Measurements from ENCODE around the gene GHITM. TPM values are rescaled to one million over a fixed set of nuclear protein-coding genes. Genes with fewer than 3 reads are reported as not detected.

GHITM gene
- total RNA-seq, 1 donor from 2014 or later, result 276 TPM

GRCh38 chr10:84194424-84195043 is 55.2 kb downstream of the GHITM start, which contains the start of gene CDHR1:
TSS of gene CDHR1 (plus strand) at chr10:84194537. CDS start at chr10:84194761, 224 bp downstream.
- H3K36me3 ChIP-seq (ENCODE audit: control insufficient read depth, insufficient read depth, low read length), result no peaks in the 10 kb centered on the region
- DNase-seq (ENCODE audit: low read depth), result no peak
- H3K27me3 ChIP-seq (ENCODE audit: control insufficient read depth, insufficient read depth, low read length), result peaks cover 29% of the 10 kb centered on the region
- TF ChIP-seq CTCF (IDR thresholded peaks at IDR 0.05; ENCODE audit: insufficient read depth, low read length, poor library complexity, severe bottlenecking), result no peak
- peak within 1 kb of the TSS; percentile 30 for H3K4me3 ChIP-seq (ENCODE audit: low read depth, low read length)

- no peak for DNase-seq (ENCODE audit: low read depth)
- Histone ChIP-seq H3K27me3 (ENCODE audit: control insufficient read depth, insufficient read depth, low read length) (peaks cover 29% of the 10 kb centered on the region), H3K4me3 (ENCODE audit: low read depth, low read length) (peak overlapping the region; percentile 30), H3K36me3 (ENCODE audit: control insufficient read depth, insufficient read depth, low read length) (no peaks in the 10 kb centered on the region)
- no peak for TF ChIP-seq CTCF (IDR thresholded peaks at IDR 0.05; ENCODE audit: insufficient read depth, low read length, poor library complexity, severe bottlenecking)
Observed at GRCh38 chr10:84195044-84195830, 55.9 kb downstream of the GHITM start.

- Histone ChIP-seq H3K4me3 (ENCODE audit: low read depth, low read length) (no peak overlapping the region), H3K27me3 (ENCODE audit: control insufficient read depth, insufficient read depth, low read length) (peaks cover 29% of the 10 kb centered on the region), H3K36me3 (ENCODE audit: control insufficient read depth, insufficient read depth, low read length) (no peaks in the 10 kb centered on the region)
- no peak for DNase-seq (ENCODE audit: low read depth)
- no peak for TF ChIP-seq CTCF (IDR thresholded peaks at IDR 0.05; ENCODE audit: insufficient read depth, low read length, poor library complexity, severe bottlenecking)
Observed at GRCh38 chr10:84196083-84196482, 56.8 kb downstream of the GHITM start.

- Histone ChIP-seq H3K4me3 (ENCODE audit: low read depth, low read length) (no peak overlapping the region), H3K36me3 (ENCODE audit: control insufficient read depth, insufficient read depth, low read length) (no peaks in the 10 kb centered on the region), H3K27me3 (ENCODE audit: control insufficient read depth, insufficient read depth, low read length) (peaks cover 29% of the 10 kb centered on the region)
- TF ChIP-seq CTCF (IDR thresholded peaks at IDR 0.05; ENCODE audit: insufficient read depth, low read length, poor library complexity, severe bottlenecking), result no peak
- DNase-seq (ENCODE audit: low read depth), result no peak
Observed at GRCh38 chr10:84196941-84197340, 57.6 kb downstream of the GHITM start.

- Histone ChIP-seq H3K4me3 (ENCODE audit: low read depth, low read length) (no peak overlapping the region), H3K36me3 (ENCODE audit: control insufficient read depth, insufficient read depth, low read length) (no peaks in the 10 kb centered on the region), H3K27me3 (ENCODE audit: control insufficient read depth, insufficient read depth, low read length) (peaks cover 29% of the 10 kb centered on the region)
- DNase-seq (ENCODE audit: low read depth), result no peak
- no peak for TF ChIP-seq CTCF (IDR thresholded peaks at IDR 0.05; ENCODE audit: insufficient read depth, low read length, poor library complexity, severe bottlenecking)
Observed at GRCh38 chr10:84197643-84198042, 58.3 kb downstream of the GHITM start.
